Measurements from ENCODE around the gene CA7. TPM values are rescaled to one million over a fixed set of nuclear protein-coding genes. Genes with fewer than 3 reads are reported as not detected.

Gene CA7
- total and polyA plus RNA-seq, 2 donors (not counting 3 experiments of a cell fraction or from before 2014, with no cell fraction given): not detected

- Histone ChIP-seq H3K9me3 (replicated peaks; ENCODE audit: control insufficient read depth, insufficient read depth, low read length) (no peaks in the 10 kb centered on the region), H3K9me1 (replicated peaks; ENCODE audit: control insufficient read depth, extremely low read depth, insufficient read depth, low read length) (no peaks in the 10 kb centered on the region), H3K36me3 (ENCODE audit: control insufficient read depth in 2 of 2, extremely low read depth in 1 of 2, insufficient read depth in 2 of 2, low read length in 2 of 2) (no peaks in the 10 kb centered on the region), H4K20me1 (replicated peaks; ENCODE audit: control insufficient read depth, extremely low read depth, insufficient read depth, low read length) (no peaks in the 10 kb centered on the region), H3K27me3 (ENCODE audit: control insufficient read depth in 2 of 2, insufficient read depth in 2 of 2, low read length in 2 of 2) (no peaks in the 10 kb centered on the region), H3K4me2 (ENCODE audit: insufficient read depth, low read length) (no peak overlapping the region), H3K4me3 (replicated peaks in 1 of 3; ENCODE audit: insufficient read depth in 1 of 3, low read depth in 1 of 3, low read length in 3 of 3) (no peak overlapping the region), H3K79me2 (ENCODE audit: control insufficient read depth, insufficient read depth, low read length) (no peaks in the 10 kb centered on the region), H3K9ac (replicated peaks; ENCODE audit: extremely low read depth, insufficient read depth, low read length) (no peak overlapping the region), H3K4me1 (ENCODE audit: control insufficient read depth, extremely low read depth, insufficient read depth, low read length) (peaks cover 14% of the 10 kb centered on the region), H3K27ac (ENCODE audit: insufficient read depth, low read depth, low read length) (no peak overlapping the region), H2AFZ (ENCODE audit: low read depth, low read length) (no peak overlapping the region)
- FAIRE-seq (no peak), DNase-seq (ENCODE audit: low read depth, low spot score) (no peak)
- ChIA-PET POLR2A (no interaction called here), CTCF (interaction anchor here (1.4 kb wide), 1 partner anchor 10 kb away, joined by 4 read pairs; no protein-coding TSS in a partner anchor)
- intact Hi-C loops (cut with micrococcal nuclease): no loop called here
- BruUV-seq (replicated peaks): no TSS peak
- TF ChIP-seq FOS (IDR thresholded peaks at IDR 0.05; ENCODE audit: borderline replicate concordance, insufficient read depth, low read length) (no peak), POLR2AphosphoS5 (IDR thresholded peaks at IDR 0.05; ENCODE audit: insufficient read depth, low read depth, low read length) (no peak)
- dilution Hi-C loops (cut with MboI; ENCODE audit: extremely low pct_ligation_motif_present, low sequenced_read_pairs): no loop called here
These were observed 33.9 kb downstream of the CA7 start for GRCh38 chr16:66878067-66878466.

GRCh38 chr16:66880288-66881013 lies 36.2 kb downstream of the CA7 start, which contains the start of gene PDP2:
PDP2 (plus strand) TSS chr16:66880515; CDS start chr16:66884285, 3,770 bp downstream.
- Histone ChIP-seq H3K9ac (replicated peaks; ENCODE audit: extremely low read depth, insufficient read depth, low read length) (peak within 1 kb of the TSS; percentile 46), H3K36me3 (ENCODE audit: control insufficient read depth in 2 of 2, extremely low read depth in 1 of 2, insufficient read depth in 2 of 2, low read length in 2 of 2) (peaks cover 2 to 8% of the 10 kb centered on the region in 2 experiments), H3K9me3 (replicated peaks; ENCODE audit: control insufficient read depth, insufficient read depth, low read length) (no peaks in the 10 kb centered on the region), H3K9me1 (replicated peaks; ENCODE audit: control insufficient read depth, extremely low read depth, insufficient read depth, low read length) (no peaks in the 10 kb centered on the region), H3K4me2 (ENCODE audit: insufficient read depth, low read length) (peak within 1 kb of the TSS; percentile 60), H2AFZ (ENCODE audit: low read depth, low read length) (peak within 1 kb of the TSS; percentile 81), H3K4me1 (ENCODE audit: control insufficient read depth, extremely low read depth, insufficient read depth, low read length) (peaks cover 7% of the 10 kb centered on the region), H3K79me2 (ENCODE audit: control insufficient read depth, insufficient read depth, low read length) (no peaks in the 10 kb centered on the region), H3K4me3 (replicated peaks in 1 of 3; ENCODE audit: insufficient read depth in 1 of 3, low read depth in 1 of 3, low read length in 3 of 3) (peak within 1 kb of the TSS; percentile 9 to 83 (median 57)), H3K27me3 (ENCODE audit: control insufficient read depth in 2 of 2, insufficient read depth in 2 of 2, low read length in 2 of 2) (no peaks in the 10 kb centered on the region), H3K27ac (ENCODE audit: insufficient read depth, low read depth, low read length) (no peak within 1 kb of the TSS), H4K20me1 (replicated peaks; ENCODE audit: control insufficient read depth, extremely low read depth, insufficient read depth, low read length) (no peaks in the 10 kb centered on the region)
- dilution Hi-C loops (cut with MboI; ENCODE audit: extremely low pct_ligation_motif_present, low sequenced_read_pairs): no loop called here
- DNase-seq (ENCODE audit: low read depth, low spot score) (peak; percentile 93), FAIRE-seq (peak; percentile 98)
- ChIA-PET POLR2A (no interaction called here), CTCF (interaction anchor here (0.7 to 3.4 kb wide), 11 partner anchors 7 to 272 kb away, joined by 3 to 18 read pairs (median 9); partner anchors contain the start of gene NAE1)
- BruUV-seq (replicated peaks): no TSS peak
- no peak for TF ChIP-seq EZH2 (IDR thresholded peaks at IDR 0.05; ENCODE audit: borderline replicate concordance, low read depth, low read length, severe bottlenecking)
- TF ChIP-seq, protein P1, sequence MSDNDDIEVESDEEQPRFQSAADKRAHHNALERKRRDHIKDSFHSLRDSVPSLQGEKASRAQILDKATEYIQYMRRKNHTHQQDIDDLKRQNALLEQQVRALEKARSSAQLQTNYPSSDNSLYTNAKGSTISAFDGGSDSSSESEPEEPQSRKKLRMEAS (IDR thresholded peaks at IDR 0.05; ENCODE audit: insufficient read depth, insufficient read length): peak; percentile 20
- intact Hi-C loops (cut with micrococcal nuclease): no loop called here
